C4-2B (cell line): ENCODE measurements around the gene ANAPC16.

ENCODE experiments used
- H3K27ac ChIP-seq: fragments of 450-650 bp; 2 replicates; pipeline ENCODE4 v1.5.1; 2017
- ZFX ChIP-seq: fragments of 450-650 bp; IDR thresholded peaks from 2 replicates; pipeline ENCODE4 v1.6.1; 2017

Gene ANAPC16

DNA sequence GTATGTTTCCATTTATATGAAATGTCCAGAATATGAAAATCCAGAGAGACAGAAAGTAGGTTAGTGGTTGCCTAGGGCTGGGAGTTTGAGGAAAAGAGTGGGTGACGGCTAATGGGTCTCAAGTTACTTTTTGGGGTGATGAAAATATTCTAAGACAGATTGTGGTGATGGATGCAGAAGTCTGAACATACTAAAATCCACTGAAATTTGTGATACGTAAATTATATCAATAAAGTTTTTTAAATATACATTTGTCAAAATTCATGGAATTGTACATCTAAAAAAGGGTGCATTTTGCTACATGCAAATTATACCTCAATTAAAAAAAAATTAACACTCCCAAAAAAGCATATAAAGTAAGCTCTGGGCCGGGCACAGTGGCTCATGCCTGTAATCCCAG, 67.3 kb downstream of the ANAPC16 start:
- no peak overlapping the region for H3K27ac ChIP-seq
- no peak for TF ChIP-seq ZFX
